IMR-90 (cell line): Measurements from ENCODE around the gene RAI1.

Source experiments
- BHLHE40 ChIP-seq: fragments of 150-350 bp; IDR thresholded peaks from 2 replicates; pipeline ENCODE4 v1.6.1; 2016; ENCODE audit warnings: mild to moderate bottlenecking, low read depth, low read length
- CEBPB ChIP-seq: IDR thresholded peaks from 2 replicates; pipeline ENCODE4 v1.6.1; 2012; ENCODE audit warnings: low read depth, low read length, improper control_type of control experiment
- MAFK ChIP-seq: IDR thresholded peaks from 2 replicates; pipeline ENCODE4 v1.6.1; 2012; ENCODE audit warnings: low read depth, low read length, improper control_type of control experiment
- MXI1 ChIP-seq: IDR thresholded peaks from 2 replicates; pipeline ENCODE4 v1.6.1; 2012; ENCODE audit warnings: low read depth, mild to moderate bottlenecking, low read length, moderate library complexity, borderline replicate concordance
- POLR2A ChIP-seq: IDR thresholded peaks from 2 replicates; pipeline ENCODE4 v1.6.1; 2012; ENCODE audit warnings: mild to moderate bottlenecking, low read depth, low read length
- RAD21 ChIP-seq: IDR thresholded peaks from 2 replicates; pipeline ENCODE4 v1.6.1; 2012; ENCODE audit warnings: low read length, improper control_type of control experiment
- RCOR1 ChIP-seq: IDR thresholded peaks from 2 replicates; pipeline ENCODE4 v1.6.1; 2012; ENCODE audit warnings: mild to moderate bottlenecking, low read length, improper control_type of control experiment; ENCODE audit not compliant: insufficient replicate concordance
- SMC3 ChIP-seq: fragments of 150-350 bp; IDR thresholded peaks from 2 replicates; pipeline ENCODE4 v1.6.1; 2016; ENCODE audit warnings: low read depth, mild to moderate bottlenecking, antibody characterized with exemption, low read length, moderate library complexity
- TF ChIP-seq, protein P1 (sequence below): conservative IDR thresholded peaks from 2 replicates; pipeline ENCODE4 v1.5.1; 2012; ENCODE audit warnings: mild to moderate bottlenecking, low read depth, low read length, improper control_type of control experiment
- TF ChIP-seq, protein P2 (sequence below): fragments of 150-350 bp; IDR thresholded peaks from 2 replicates; pipeline ENCODE4 v1.6.1; 2017; ENCODE audit warnings: mild to moderate bottlenecking, antibody characterized with exemption, low read length, low read depth

DNA sequence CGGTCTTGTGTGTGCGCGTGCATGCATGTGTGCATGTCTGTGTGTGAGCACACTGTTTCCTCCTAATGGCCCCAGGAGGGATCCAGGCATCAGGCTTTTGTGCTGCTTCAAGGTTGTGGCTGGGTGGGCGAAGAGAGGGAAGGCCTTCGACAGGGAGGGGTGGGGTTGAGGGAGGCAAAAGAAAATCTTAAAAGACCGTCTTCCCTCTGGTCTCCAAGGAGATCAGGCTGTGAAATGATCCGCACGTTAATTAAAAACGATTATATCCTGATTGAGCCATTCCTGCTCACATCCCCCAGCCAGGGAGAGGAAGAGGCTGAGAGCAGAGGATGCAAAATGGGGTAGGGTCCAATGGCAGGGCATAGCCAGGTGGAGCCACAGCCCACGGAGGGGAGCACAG lies 46.9 kb downstream of the RAI1 start:
- no peak for TF ChIP-seq POLR2A
- TF ChIP-seq RCOR1: no peak
- TF ChIP-seq CEBPB: no peak
- TF ChIP-seq, protein P1, sequence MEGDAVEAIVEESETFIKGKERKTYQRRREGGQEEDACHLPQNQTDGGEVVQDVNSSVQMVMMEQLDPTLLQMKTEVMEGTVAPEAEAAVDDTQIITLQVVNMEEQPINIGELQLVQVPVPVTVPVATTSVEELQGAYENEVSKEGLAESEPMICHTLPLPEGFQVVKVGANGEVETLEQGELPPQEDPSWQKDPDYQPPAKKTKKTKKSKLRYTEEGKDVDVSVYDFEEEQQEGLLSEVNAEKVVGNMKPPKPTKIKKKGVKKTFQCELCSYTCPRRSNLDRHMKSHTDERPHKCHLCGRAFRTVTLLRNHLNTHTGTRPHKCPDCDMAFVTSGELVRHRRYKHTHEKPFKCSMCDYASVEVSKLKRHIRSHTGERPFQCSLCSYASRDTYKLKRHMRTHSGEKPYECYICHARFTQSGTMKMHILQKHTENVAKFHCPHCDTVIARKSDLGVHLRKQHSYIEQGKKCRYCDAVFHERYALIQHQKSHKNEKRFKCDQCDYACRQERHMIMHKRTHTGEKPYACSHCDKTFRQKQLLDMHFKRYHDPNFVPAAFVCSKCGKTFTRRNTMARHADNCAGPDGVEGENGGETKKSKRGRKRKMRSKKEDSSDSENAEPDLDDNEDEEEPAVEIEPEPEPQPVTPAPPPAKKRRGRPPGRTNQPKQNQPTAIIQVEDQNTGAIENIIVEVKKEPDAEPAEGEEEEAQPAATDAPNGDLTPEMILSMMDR: no peak
- no peak for TF ChIP-seq SMC3
- no peak for TF ChIP-seq RAD21
- TF ChIP-seq MAFK: no peak
- TF ChIP-seq MXI1: no peak
- TF ChIP-seq BHLHE40: no peak
- TF ChIP-seq, protein P2, sequence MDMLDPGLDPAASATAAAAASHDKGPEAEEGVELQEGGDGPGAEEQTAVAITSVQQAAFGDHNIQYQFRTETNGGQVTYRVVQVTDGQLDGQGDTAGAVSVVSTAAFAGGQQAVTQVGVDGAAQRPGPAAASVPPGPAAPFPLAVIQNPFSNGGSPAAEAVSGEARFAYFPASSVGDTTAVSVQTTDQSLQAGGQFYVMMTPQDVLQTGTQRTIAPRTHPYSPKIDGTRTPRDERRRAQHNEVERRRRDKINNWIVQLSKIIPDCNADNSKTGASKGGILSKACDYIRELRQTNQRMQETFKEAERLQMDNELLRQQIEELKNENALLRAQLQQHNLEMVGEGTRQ: no peak
